GM23338 (cell line): ENCODE measurements around the gene GPX1. TPM values are rescaled to one million over a fixed set of nuclear protein-coding genes. Genes with fewer than 3 reads are reported as not detected.

ENCODE experiments used
- ATAC-seq: fragments of 200-7000 bp; cut with Tn5 transposase; 3 replicates; pipeline ENCODE4 v1.9.1; 2020
- DNase-seq: peaks from one replicate; pipeline ENCODE4 v3.0.0-alpha.2; 2015; ENCODE audit warnings: low spot score
- H2AFZ ChIP-seq: fragments of 200-600 bp; sonication (generic); 2 replicates; pipeline ENCODE4 v1.8.0; 2016; ENCODE audit warnings: antibody characterized with exemption, mild to moderate bottlenecking, moderate library complexity
- H3F3A ChIP-seq: fragments of 200-600 bp; sonication (generic); replicated peaks from 2 replicates; pipeline ENCODE4 v1.8.0; 2017; ENCODE audit warnings: antibody characterized with exemption, mixed run types, low read depth
- H3K27ac ChIP-seq: fragments of 200-600 bp; sonication (generic); 2 replicates; pipeline ENCODE4 v1.6.1; 2016; ENCODE audit warnings: low read depth
- H3K27me3 ChIP-seq: fragments of 200-600 bp; sonication (generic); 2 replicates; pipeline ENCODE4 v1.8.0; 2016; ENCODE audit warnings: mild to moderate bottlenecking, mixed run types, moderate library complexity; ENCODE audit not compliant: insufficient read depth
- H3K36me3 ChIP-seq: fragments of 200-600 bp; sonication (generic); 2 replicates; pipeline ENCODE4 v1.8.0; 2016; ENCODE audit warnings: mild to moderate bottlenecking; ENCODE audit not compliant: insufficient read depth
- H3K4me1 ChIP-seq: fragments of 200-600 bp; sonication (generic); 2 replicates; pipeline ENCODE4 v1.8.0; 2016; ENCODE audit warnings: mild to moderate bottlenecking, moderate library complexity; ENCODE audit not compliant: insufficient read depth
- H3K4me2 ChIP-seq: fragments of 200-600 bp; sonication (generic); 2 replicates; pipeline ENCODE4 v1.7.1; 2017; ENCODE audit warnings: mixed run types
- H3K4me3 ChIP-seq: fragments of 200-600 bp; sonication (generic); 2 replicates; pipeline ENCODE4 v1.6.1; 2016; ENCODE audit warnings: mixed run types
- H3K79me2 ChIP-seq: fragments of 200-600 bp; sonication (generic); replicated peaks from 2 replicates; pipeline ENCODE4 v1.8.0; 2017; ENCODE audit warnings: mild to moderate bottlenecking; ENCODE audit not compliant: insufficient read depth
- H3K9me2 ChIP-seq: fragments of 200-600 bp; sonication (generic); 2 replicates; pipeline ENCODE4 v1.8.0; 2017; ENCODE audit not compliant: insufficient read depth
- H4K20me1 ChIP-seq: fragments of 200-600 bp; sonication (generic); replicated peaks from 2 replicates; pipeline ENCODE4 v1.8.0; 2017; ENCODE audit warnings: mild to moderate bottlenecking; ENCODE audit not compliant: insufficient read depth
- H3K27ac Mint-ChIP-seq: 2 replicates; pipeline ENCODE4 v1.8.0; 2020; ENCODE audit warnings: inconsistent platforms, mild to moderate bottlenecking, moderate library complexity, mixed read lengths
- H3K27me3 Mint-ChIP-seq: 3 replicates; pipeline ENCODE4 v1.8.0; 2022; ENCODE audit warnings: low read depth, mild to moderate bottlenecking, moderate library complexity, mixed read lengths, inconsistent platforms; ENCODE audit not compliant: insufficient read depth, poor library complexity
- H3K36me3 Mint-ChIP-seq: 3 replicates; pipeline ENCODE4 v1.8.0; 2021; ENCODE audit warnings: low read depth, mild to moderate bottlenecking, inconsistent platforms, moderate library complexity, mixed read lengths
- H3K4me1 Mint-ChIP-seq: 3 replicates; pipeline ENCODE4 v1.8.0; 2020; ENCODE audit warnings: mild to moderate bottlenecking, inconsistent platforms, mixed read lengths
- H3K4me3 Mint-ChIP-seq: 3 replicates; pipeline ENCODE4 v1.8.0; 2021; ENCODE audit warnings: moderate library complexity, mild to moderate bottlenecking, inconsistent platforms, mixed read lengths
- H3K9me3 Mint-ChIP-seq: 3 replicates; pipeline ENCODE4 v1.8.0; 2020; ENCODE audit warnings: moderate library complexity, mild to moderate bottlenecking, inconsistent platforms, mixed read lengths
- CREB1 ChIP-seq: fragments of 250-450 bp; sonication (Bioruptor Pico); IDR thresholded peaks from 2 replicates; pipeline ENCODE4 v1.5.0; 2020; ENCODE audit warnings: low read depth, mild to moderate bottlenecking, moderate library complexity
- EZH2 ChIP-seq: fragments of 200-600 bp; sonication (generic); IDR thresholded peaks from one replicate; pipeline ENCODE4 v1.8.0; 2017; ENCODE audit warnings: antibody characterized with exemption, mild to moderate bottlenecking, low read depth; ENCODE audit not compliant: unreplicated experiment
- EZH2phosphoT487 ChIP-seq: fragments of 200-600 bp; sonication (generic); IDR thresholded peaks from one replicate; pipeline ENCODE4 v1.8.1; 2018; ENCODE audit warnings: antibody characterized with exemption; ENCODE audit not compliant: unreplicated experiment
- JUNB ChIP-seq: IDR thresholded peaks from one replicate; pipeline ENCODE4 v1.6.1; 2016; ENCODE audit warnings: antibody characterized with exemption; ENCODE audit not compliant: unreplicated experiment
- POLR2AphosphoS5 ChIP-seq: IDR thresholded peaks from 2 replicates; pipeline ENCODE4 v1.6.1; 2016; ENCODE audit warnings: antibody characterized with exemption, low read depth
- STAT1 ChIP-seq: IDR thresholded peaks from one replicate; pipeline ENCODE4 v1.6.1; 2016; ENCODE audit warnings: antibody characterized with exemption; ENCODE audit not compliant: unreplicated experiment
- ZNF114 ChIP-seq: fragments of 250-450 bp; sonication (Bioruptor Pico); IDR thresholded peaks from 2 replicates; pipeline ENCODE4 v1.5.0; 2020; ENCODE audit warnings: mild to moderate bottlenecking, moderate library complexity
- ZNF331 ChIP-seq: fragments of 250-450 bp; sonication (Bioruptor Pico); IDR thresholded peaks from 2 replicates; pipeline ENCODE4 v1.5.0; 2020; ENCODE audit warnings: low read depth, mild to moderate bottlenecking, moderate library complexity
- polyA plus RNA-seq: library from polyadenylated mRNA; unstranded; fragments of >200 nt; fragmentation: Nextera tagmentation; extraction: Ambion mirVana; gene quantifications from 2 replicates; pipeline ENCODE4 v1.2.1, GENCODE V29; 2016
- total RNA-seq: library from RNA; depleted of rRNA; stranded (reverse); fragments of >200 nt; shearing (Covaris generic); gene quantifications from 2 replicates; pipeline ENCODE4 v1.2.3, GENCODE V29; 2014
- TF ChIP-seq, protein P1 (sequence below): fragments of 250-450 bp; sonication (Bioruptor Pico); IDR thresholded peaks from 2 replicates; pipeline ENCODE4 v1.5.0; 2020; ENCODE audit warnings: mild to moderate bottlenecking, moderate library complexity
- TF ChIP-seq, protein P2 (sequence below): IDR thresholded peaks from one replicate; pipeline ENCODE4 v1.6.1; 2018; ENCODE audit warnings: antibody characterized with exemption; ENCODE audit not compliant: unreplicated experiment

The GPX1 gene
- total and polyA plus RNA-seq, 2 experiments from 2014 or later, result 247 to 394 TPM

DNA sequence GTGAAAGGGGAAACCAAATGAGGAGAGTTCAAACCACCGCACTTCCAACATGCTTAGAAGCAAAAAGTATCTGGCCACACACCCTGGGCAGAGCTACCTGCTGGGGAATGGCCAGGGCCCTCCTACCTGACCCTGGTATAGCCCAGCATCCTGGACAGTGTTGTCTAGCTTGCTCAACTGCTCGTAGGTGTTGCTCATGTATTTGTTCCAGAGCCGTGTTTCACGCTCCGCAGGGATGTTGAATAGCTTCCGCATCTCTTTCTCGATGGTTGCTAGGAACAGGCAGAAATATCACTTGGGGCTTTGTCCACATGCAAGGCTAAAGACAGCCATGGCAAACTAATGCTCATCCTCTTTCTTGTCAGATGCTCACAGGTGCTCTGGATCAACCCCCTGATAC lies 33.4 kb downstream of the GPX1 start (continued):
- no peak for TF ChIP-seq CREB1 (CRISPR knock-in tag)
- no peak for TF ChIP-seq EZH2
- no peak for TF ChIP-seq EZH2phosphoT487
- TF ChIP-seq ZNF114 (CRISPR knock-in tag), result no peak
- TF ChIP-seq, protein P1, sequence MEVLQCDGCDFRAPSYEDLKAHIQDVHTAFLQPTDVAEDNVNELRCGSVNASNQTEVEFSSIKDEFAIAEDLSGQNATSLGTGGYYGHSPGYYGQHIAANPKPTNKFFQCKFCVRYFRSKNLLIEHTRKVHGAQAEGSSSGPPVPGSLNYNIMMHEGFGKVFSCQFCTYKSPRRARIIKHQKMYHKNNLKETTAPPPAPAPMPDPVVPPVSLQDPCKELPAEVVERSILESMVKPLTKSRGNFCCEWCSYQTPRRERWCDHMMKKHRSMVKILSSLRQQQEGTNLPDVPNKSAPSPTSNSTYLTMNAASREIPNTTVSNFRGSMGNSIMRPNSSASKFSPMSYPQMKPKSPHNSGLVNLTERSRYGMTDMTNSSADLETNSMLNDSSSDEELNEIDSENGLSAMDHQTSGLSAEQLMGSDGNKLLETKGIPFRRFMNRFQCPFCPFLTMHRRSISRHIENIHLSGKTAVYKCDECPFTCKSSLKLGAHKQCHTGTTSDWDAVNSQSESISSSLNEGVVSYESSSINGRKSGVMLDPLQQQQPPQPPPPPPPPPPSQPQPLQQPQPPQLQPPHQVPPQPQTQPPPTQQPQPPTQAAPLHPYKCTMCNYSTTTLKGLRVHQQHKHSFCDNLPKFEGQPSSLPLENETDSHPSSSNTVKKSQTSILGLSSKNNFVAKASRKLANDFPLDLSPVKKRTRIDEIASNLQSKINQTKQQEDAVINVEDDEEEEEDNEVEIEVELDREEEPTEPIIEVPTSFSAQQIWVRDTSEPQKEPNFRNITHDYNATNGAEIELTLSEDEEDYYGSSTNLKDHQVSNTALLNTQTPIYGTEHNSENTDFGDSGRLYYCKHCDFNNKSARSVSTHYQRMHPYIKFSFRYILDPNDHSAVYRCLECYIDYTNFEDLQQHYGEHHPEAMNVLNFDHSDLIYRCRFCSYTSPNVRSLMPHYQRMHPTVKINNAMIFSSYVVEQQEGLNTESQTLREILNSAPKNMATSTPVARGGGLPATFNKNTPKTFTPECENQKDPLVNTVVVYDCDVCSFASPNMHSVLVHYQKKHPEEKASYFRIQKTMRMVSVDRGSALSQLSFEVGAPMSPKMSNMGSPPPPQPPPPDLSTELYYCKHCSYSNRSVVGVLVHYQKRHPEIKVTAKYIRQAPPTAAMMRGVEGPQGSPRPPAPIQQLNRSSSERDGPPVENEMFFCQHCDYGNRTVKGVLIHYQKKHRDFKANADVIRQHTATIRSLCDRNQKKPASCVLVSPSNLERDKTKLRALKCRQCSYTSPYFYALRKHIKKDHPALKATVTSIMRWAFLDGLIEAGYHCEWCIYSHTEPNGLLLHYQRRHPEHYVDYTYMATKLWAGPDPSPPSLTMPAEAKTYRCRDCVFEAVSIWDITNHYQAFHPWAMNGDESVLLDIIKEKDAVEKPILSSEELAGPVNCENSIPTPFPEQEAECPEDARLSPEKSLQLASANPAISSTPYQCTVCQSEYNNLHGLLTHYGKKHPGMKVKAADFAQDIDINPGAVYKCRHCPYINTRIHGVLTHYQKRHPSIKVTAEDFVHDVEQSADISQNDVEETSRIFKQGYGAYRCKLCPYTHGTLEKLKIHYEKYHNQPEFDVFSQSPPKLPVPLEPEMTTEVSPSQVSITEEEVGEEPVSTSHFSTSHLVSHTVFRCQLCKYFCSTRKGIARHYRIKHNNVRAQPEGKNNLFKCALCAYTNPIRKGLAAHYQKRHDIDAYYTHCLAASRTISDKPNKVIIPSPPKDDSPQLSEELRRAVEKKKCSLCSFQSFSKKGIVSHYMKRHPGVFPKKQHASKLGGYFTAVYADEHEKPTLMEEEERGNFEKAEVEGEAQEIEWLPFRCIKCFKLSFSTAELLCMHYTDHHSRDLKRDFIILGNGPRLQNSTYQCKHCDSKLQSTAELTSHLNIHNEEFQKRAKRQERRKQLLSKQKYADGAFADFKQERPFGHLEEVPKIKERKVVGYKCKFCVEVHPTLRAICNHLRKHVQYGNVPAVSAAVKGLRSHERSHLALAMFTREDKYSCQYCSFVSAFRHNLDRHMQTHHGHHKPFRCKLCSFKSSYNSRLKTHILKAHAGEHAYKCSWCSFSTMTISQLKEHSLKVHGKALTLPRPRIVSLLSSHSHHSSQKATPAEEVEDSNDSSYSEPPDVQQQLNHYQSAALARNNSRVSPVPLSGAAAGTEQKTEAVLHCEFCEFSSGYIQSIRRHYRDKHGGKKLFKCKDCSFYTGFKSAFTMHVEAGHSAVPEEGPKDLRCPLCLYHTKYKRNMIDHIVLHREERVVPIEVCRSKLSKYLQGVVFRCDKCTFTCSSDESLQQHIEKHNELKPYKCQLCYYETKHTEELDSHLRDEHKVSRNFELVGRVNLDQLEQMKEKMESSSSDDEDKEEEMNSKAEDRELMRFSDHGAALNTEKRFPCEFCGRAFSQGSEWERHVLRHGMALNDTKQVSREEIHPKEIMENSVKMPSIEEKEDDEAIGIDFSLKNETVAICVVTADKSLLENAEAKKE, result no peak

DNA sequence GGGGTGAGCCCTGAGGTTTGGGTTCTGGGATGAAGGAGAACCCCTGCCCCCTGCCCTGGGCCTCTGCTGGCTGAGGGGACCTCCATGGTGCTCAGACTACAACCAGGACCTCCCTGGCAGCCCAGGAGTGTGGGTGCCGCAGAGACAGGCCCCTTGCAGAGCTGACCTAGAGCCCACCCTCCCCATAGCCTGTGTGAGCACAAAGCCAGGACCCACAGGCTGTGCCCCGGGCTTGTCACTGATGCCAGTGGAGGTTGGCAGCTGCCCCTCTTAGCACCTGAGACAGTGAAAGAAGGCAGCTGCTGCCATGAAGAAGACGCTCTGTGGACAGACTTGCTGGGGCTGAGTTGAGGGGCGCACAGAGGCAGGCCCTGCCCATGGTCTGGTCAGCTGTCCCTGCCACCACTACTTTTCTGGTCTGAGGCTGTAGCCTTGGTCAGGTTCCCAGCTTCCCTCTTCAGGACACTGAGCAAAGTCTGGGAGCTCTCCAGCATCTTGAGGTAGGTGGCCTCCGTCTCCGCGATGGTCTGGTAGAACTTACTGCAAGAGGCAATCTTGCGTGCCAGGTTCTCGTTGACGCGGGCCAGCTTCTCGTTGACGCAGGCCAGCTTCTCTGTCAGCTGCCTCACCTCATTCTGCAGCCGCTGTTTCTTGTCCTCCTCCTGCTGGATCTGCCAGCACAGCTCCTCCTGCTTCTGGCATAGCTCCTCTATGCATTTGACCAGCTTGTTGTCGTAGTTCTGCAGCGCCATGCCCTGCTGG lies 41.3 kb downstream of the GPX1 start:
- no peak overlapping the region for H3K4me2 ChIP-seq
- no peaks in the 10 kb centered on the region for H3K4me1 ChIP-seq
- no peak overlapping the region for H3K27ac ChIP-seq
- no peaks in the 10 kb centered on the region for H3F3A ChIP-seq
- Mint-ChIP-seq H3K9me3 (no peaks in the 10 kb centered on the region), H3K27me3 (peaks cover 2% of the 10 kb centered on the region), H3K36me3 (peaks cover 29% of the 10 kb centered on the region), H3K27ac (no peak overlapping the region), H3K4me3 (no peak overlapping the region), H3K4me1 (no peaks in the 10 kb centered on the region)
- no peak overlapping the region for H2AFZ ChIP-seq
- H3K4me3 ChIP-seq, result no peak overlapping the region
- H3K36me3 ChIP-seq, result peaks cover 3% of the 10 kb centered on the region
- H3K79me2 ChIP-seq, result no peaks in the 10 kb centered on the region
- ATAC-seq, result no peak
- no peaks in the 10 kb centered on the region for H3K27me3 ChIP-seq
- no peak for DNase-seq
- H4K20me1 ChIP-seq, result no peaks in the 10 kb centered on the region
- TF ChIP-seq STAT1 (no peak), EZH2phosphoT487 (no peak), EZH2 (no peak), JUNB (no peak), CREB1 (CRISPR knock-in tag) (no peak), POLR2AphosphoS5 (no peak), ZNF331 (CRISPR knock-in tag) (no peak), ZNF114 (CRISPR knock-in tag) (no peak)
- TF ChIP-seq, protein P2, sequence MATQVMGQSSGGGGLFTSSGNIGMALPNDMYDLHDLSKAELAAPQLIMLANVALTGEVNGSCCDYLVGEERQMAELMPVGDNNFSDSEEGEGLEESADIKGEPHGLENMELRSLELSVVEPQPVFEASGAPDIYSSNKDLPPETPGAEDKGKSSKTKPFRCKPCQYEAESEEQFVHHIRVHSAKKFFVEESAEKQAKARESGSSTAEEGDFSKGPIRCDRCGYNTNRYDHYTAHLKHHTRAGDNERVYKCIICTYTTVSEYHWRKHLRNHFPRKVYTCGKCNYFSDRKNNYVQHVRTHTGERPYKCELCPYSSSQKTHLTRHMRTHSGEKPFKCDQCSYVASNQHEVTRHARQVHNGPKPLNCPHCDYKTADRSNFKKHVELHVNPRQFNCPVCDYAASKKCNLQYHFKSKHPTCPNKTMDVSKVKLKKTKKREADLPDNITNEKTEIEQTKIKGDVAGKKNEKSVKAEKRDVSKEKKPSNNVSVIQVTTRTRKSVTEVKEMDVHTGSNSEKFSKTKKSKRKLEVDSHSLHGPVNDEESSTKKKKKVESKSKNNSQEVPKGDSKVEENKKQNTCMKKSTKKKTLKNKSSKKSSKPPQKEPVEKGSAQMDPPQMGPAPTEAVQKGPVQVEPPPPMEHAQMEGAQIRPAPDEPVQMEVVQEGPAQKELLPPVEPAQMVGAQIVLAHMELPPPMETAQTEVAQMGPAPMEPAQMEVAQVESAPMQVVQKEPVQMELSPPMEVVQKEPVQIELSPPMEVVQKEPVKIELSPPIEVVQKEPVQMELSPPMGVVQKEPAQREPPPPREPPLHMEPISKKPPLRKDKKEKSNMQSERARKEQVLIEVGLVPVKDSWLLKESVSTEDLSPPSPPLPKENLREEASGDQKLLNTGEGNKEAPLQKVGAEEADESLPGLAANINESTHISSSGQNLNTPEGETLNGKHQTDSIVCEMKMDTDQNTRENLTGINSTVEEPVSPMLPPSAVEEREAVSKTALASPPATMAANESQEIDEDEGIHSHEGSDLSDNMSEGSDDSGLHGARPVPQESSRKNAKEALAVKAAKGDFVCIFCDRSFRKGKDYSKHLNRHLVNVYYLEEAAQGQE, result no peak
- H3K9me2 ChIP-seq, result no peaks in the 10 kb centered on the region
